ENCODE results near the gene CAMK2D.

CAMK2D gene

DNA sequence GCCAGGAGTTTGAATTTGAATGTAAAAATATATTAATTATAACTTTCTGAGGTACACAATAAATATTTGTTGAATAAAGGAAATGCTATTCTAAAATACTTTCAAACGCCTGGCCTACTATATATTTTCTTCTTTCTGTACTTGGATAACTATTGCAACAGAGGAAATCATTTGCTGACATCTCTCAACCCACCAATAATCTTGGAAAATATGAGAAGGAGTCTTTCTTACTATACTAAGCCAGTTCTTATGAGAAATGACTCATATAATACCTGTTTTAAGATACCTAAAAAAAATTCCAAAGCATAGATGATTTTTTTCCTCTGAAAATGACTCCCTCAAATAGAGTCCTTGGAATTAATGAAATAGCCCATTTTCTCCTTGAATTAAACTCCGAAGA, 64.1 kb downstream of the CAMK2D start:
- TF ChIP-seq CTCF (IDR thresholded peaks at IDR 0.05; ENCODE audit: insufficient read depth, low read length, poor library complexity, severe bottlenecking): no peak
- no peaks in the 10 kb centered on the region for H3K36me3 ChIP-seq (ENCODE audit: control insufficient read depth, insufficient read depth, low read length)
- no peak overlapping the region for H3K4me3 ChIP-seq (replicated peaks; ENCODE audit: low read depth, low read length)
- no peaks in the 10 kb centered on the region for H3K27me3 ChIP-seq (replicated peaks; ENCODE audit: control insufficient read depth, insufficient read depth, low read length)
- DNase-seq (ENCODE audit: extremely low read depth, insufficient read length): no peak

DNA sequence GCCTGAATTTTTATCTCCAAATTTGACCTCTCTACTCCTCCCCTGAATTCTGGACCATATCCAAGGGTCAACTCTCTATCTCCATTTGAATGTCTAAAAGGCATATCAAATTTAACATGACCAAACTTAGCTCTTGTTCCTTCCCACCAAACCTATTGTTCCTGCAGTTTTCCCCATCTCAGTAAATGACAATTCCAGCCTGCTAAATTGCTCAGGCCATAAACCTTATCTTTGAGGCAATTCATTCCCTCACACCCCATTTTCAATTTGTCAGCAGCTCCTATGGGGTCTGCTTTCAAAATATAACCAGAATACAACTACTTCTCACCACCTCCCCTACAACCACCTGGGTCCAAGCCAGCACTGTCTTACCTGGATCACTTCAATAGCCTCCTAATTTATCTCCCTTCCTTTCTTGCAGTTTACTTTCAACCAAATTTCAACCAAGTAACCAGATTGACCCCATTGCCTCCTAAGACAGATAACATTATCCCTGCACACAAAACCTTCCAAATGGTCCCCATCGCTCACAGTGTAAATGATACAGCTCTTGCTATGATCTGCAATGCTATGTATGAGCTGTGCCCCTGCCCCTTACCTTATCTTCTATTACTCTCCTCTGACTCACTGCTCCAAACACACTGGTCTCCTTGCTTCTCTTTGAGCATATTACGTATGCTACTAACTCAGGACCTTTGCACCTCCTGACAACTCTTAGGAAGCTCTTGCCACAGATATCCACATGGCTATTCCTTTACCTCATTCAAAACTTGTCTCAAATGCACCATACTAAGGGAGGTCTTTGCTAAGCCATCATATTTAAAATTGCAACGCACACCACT, 66.0 kb downstream of the CAMK2D start:
- H3K36me3 ChIP-seq (ENCODE audit: control insufficient read depth, insufficient read depth, low read length): no peaks in the 10 kb centered on the region
- no peak overlapping the region for H3K4me3 ChIP-seq (replicated peaks; ENCODE audit: low read depth, low read length)
- no peaks in the 10 kb centered on the region for H3K27me3 ChIP-seq (replicated peaks; ENCODE audit: control insufficient read depth, insufficient read depth, low read length)
- DNase-seq (ENCODE audit: extremely low read depth, insufficient read length): no peak
- no peak for TF ChIP-seq CTCF (IDR thresholded peaks at IDR 0.05; ENCODE audit: insufficient read depth, low read length, poor library complexity, severe bottlenecking)

DNA sequence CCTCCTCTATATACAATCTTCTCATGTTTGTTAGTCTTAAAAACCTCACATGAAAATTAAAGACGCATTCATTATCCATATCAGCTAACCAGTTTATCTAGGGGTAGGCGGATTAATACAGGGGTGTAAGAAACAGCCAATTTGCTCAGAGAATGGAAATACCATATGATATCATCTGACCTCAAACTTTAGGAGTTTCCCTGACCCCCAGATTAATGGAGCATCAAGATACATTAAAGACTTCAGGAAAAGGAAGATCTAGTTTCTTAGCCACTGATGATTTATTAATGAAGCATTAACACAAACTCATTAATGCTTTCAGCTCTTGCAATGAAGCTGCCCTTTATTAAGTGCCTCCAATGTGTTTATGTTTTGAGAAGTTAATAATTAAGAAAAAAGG, 67.5 kb downstream of the CAMK2D start:
- Histone ChIP-seq H3K36me3 (ENCODE audit: control insufficient read depth, insufficient read depth, low read length) (no peaks in the 10 kb centered on the region), H3K4me3 (replicated peaks; ENCODE audit: low read depth, low read length) (no peak overlapping the region), H3K27me3 (replicated peaks; ENCODE audit: control insufficient read depth, insufficient read depth, low read length) (no peaks in the 10 kb centered on the region)
- TF ChIP-seq CTCF (IDR thresholded peaks at IDR 0.05; ENCODE audit: insufficient read depth, low read length, poor library complexity, severe bottlenecking): no peak
- no peak for DNase-seq (ENCODE audit: extremely low read depth, insufficient read length)

GRCh38 chr4:113692809-113693411, 68.6 kb downstream of the CAMK2D start:
- TF ChIP-seq CTCF (IDR thresholded peaks at IDR 0.05; ENCODE audit: insufficient read depth, low read length, poor library complexity, severe bottlenecking): no peak
- Histone ChIP-seq H3K4me3 (replicated peaks; ENCODE audit: low read depth, low read length) (no peak overlapping the region), H3K36me3 (ENCODE audit: control insufficient read depth, insufficient read depth, low read length) (no peaks in the 10 kb centered on the region), H3K27me3 (replicated peaks; ENCODE audit: control insufficient read depth, insufficient read depth, low read length) (no peaks in the 10 kb centered on the region)
- no peak for DNase-seq (ENCODE audit: extremely low read depth, insufficient read length)

DNA sequence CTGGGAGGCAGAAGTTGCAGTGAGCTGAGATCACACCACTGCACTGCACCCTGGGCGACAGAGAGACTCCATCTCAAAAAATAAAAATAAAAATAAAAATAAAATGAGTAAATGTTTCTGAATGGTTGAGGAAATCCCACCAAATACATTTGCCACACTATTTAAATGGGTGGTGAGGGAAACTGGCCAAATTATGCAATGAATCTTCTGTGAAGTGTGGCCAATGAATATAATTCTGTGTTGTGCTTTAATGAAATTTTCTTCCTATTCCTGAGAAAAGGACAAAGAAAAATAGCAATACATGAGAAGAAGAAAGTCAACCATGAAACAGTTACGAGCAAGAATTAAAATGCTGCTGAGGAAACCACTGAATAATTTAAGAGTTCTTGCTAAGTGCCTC, 69.9 kb downstream of the CAMK2D start:
- H3K27me3 ChIP-seq (replicated peaks; ENCODE audit: control insufficient read depth, insufficient read depth, low read length): no peaks in the 10 kb centered on the region
- no peak for TF ChIP-seq CTCF (IDR thresholded peaks at IDR 0.05; ENCODE audit: insufficient read depth, low read length, poor library complexity, severe bottlenecking)
- no peak overlapping the region for H3K4me3 ChIP-seq (replicated peaks; ENCODE audit: low read depth, low read length)
- no peaks in the 10 kb centered on the region for H3K36me3 ChIP-seq (ENCODE audit: control insufficient read depth, insufficient read depth, low read length)
- no peak for DNase-seq (ENCODE audit: extremely low read depth, insufficient read length)

All from GM06990 (cell line).